ENCODE data around the gene PMEL. TPM values are rescaled to one million over a fixed set of nuclear protein-coding genes. Genes with fewer than 3 reads are reported as not detected.

PMEL gene
- total and polyA plus RNA-seq, 9 of the 15 experiments (the other 6 are each of a cell fraction or from before 2014, with no cell fraction given): 0.36 to 2.0 (median 0.98) TPM

DNA sequence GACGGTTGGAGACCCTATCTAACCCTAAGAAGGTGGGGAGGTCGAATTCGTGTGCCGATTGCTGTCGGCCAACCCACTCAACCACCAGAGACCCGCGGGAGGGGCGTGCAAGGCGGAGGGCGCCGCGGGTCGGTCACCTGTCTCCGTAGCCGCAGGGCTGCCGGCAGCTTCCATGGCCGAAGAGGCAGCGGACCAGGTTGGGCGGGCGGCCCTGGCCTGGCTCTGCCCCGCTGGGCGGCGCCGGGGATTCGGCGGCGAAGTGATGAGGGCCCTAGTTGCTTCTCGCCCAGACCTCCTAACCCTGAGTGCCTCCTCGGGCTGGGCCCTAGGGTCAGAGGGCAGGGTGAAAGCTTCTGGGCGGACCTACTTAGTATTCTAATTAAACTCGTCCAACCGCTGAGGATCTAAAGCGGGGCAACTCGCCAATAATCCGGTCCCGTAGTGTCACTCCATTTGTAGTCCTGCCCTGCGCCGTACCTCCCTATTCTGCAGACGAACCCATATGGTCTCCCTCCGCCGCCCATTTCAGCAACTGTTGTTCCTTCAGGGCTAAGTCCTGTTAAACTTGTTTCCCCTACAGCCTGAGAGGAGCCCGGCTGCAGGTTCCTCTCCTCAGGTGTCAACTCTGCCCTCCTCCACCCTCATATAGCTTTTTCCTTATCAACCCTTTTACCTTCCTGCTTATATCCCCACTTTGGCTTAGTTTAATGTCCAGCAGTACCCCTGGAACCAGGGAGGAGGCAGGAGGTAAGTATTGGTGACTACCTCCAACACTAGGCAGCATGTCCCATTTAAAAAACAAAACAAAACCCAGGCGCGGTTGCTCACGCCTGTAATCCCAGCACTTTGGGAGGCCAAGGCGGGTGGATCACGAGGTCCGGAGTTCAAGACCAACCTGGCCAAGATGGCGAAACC, 38.0 kb downstream of the PMEL start, which contains the start of gene PYM1 (continued):
- TF ChIP-seq, protein P1, sequence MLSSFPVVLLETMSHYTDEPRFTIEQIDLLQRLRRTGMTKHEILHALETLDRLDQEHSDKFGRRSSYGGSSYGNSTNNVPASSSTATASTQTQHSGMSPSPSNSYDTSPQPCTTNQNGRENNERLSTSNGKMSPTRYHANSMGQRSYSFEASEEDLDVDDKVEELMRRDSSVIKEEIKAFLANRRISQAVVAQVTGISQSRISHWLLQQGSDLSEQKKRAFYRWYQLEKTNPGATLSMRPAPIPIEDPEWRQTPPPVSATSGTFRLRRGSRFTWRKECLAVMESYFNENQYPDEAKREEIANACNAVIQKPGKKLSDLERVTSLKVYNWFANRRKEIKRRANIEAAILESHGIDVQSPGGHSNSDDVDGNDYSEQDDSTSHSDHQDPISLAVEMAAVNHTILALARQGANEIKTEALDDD (IDR thresholded peaks at IDR 0.05): peak; percentile 49; the same call in 1 of the 2 replicates
- TF ChIP-seq SREBF2 (CRISPR knock-in tag; IDR thresholded peaks at IDR 0.05) (no peak), ZNF274 (IDR thresholded peaks at IDR 0.05; ENCODE audit: borderline replicate concordance, low read depth, low read length) (no peak), POLR2B (IDR thresholded peaks at IDR 0.05; ENCODE audit: low read depth, partially characterized antibody) (peak; percentile 75), NR4A1 (CRISPR knock-in tag; IDR thresholded peaks at IDR 0.05) (no peak), NR4A1 (tag; IDR thresholded peaks at IDR 0.05) (no peak), ARID2 (IDR thresholded peaks at IDR 0.05) (no peak), ARID4B (CRISPR knock-in tag; IDR thresholded peaks at IDR 0.05) (no peak; the same call in 1 of the 2 replicates), TGIF2 (CRISPR knock-in tag; IDR thresholded peaks at IDR 0.05) (peak; percentile 28; the same call in 1 of the 2 replicates), ZBTB9 (CRISPR knock-in tag; IDR thresholded peaks at IDR 0.05) (peak; percentile 15; the same call in 1 of the 2 replicates)
- TF ChIP-seq, protein P2, sequence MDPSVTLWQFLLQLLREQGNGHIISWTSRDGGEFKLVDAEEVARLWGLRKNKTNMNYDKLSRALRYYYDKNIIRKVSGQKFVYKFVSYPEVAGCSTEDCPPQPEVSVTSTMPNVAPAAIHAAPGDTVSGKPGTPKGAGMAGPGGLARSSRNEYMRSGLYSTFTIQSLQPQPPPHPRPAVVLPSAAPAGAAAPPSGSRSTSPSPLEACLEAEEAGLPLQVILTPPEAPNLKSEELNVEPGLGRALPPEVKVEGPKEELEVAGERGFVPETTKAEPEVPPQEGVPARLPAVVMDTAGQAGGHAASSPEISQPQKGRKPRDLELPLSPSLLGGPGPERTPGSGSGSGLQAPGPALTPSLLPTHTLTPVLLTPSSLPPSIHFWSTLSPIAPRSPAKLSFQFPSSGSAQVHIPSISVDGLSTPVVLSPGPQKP (CRISPR knock-in tag; IDR thresholded peaks at IDR 0.05): no peak
- TF ChIP-seq, protein P3, sequence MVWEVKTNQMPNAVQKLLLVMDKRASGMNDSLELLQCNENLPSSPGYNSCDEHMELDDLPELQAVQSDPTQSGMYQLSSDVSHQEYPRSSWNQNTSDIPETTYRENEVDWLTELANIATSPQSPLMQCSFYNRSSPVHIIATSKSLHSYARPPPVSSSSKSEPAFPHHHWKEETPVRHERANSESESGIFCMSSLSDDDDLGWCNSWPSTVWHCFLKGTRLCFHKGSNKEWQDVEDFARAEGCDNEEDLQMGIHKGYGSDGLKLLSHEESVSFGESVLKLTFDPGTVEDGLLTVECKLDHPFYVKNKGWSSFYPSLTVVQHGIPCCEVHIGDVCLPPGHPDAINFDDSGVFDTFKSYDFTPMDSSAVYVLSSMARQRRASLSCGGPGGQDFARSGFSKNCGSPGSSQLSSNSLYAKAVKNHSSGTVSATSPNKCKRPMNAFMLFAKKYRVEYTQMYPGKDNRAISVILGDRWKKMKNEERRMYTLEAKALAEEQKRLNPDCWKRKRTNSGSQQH (CRISPR knock-in tag; IDR thresholded peaks at IDR 0.05): no peak
